PFSK-1 (cell line): Measurements from ENCODE around the gene DUS2.

ENCODE experiments used
- FOXP2 ChIP-seq: optimal IDR thresholded peaks from 2 replicates; pipeline ENCODE3; 2011; ENCODE audit warnings: borderline replicate concordance, control low read depth, inconsistent platforms; ENCODE audit not compliant: insufficient read depth; ENCODE audit errors: extremely low read length, extremely low read depth
- POLR2AphosphoS5 ChIP-seq: IDR thresholded peaks from 2 replicates; pipeline ENCODE4 v1.6.1; 2012; ENCODE audit warnings: low read depth, mild to moderate bottlenecking, control low read depth, low read length, moderate library complexity
- SIN3A ChIP-seq: IDR thresholded peaks from 2 replicates; pipeline ENCODE4 v1.6.1; 2012; ENCODE audit warnings: mild to moderate bottlenecking, low read length, moderate library complexity, borderline replicate concordance; ENCODE audit not compliant: insufficient read depth
- TAF1 ChIP-seq: IDR thresholded peaks from 2 replicates; pipeline ENCODE4 v1.6.1; 2012; ENCODE audit warnings: low read length, control low read depth, borderline replicate concordance; ENCODE audit not compliant: insufficient read depth
- TF ChIP-seq, protein P1 (sequence below), 2 experiments: IDR thresholded peaks; 2 replicates each; pipeline versions ENCODE4 v1.6.1 to v1.8.0; 2011 to 2012; ENCODE audit warnings: low read depth in 2 of 2, low read length in 2 of 2, control low read depth in 1 of 2, inconsistent platforms in 1 of 2, mild to moderate bottlenecking in 1 of 2, moderate library complexity in 1 of 2; ENCODE audit not compliant: insufficient read depth in 1 of 2

The DUS2 gene

DNA sequence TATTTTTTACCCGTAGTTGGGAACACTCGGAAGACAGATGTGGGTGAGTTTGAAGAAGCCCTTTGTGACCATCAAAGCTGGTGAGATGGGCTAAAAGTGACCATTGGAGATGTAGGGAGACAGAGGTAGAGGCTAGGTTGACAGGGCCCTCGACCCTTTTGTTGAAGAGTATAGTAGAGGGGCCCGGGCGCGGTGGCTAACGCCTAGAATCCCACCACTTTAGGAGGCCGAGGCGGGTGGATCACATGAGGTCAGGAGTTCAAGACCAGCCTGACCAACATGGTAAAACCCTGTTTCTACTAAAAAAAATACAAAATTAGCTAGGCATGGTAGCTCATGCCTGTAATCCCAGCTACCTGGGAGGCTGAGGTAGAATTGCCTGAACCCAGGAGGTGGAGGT, 45.8 kb downstream of the DUS2 start:
- TF ChIP-seq FOXP2: no peak
- TF ChIP-seq TAF1: no peak
- TF ChIP-seq SIN3A: no peak
- no peak for TF ChIP-seq POLR2AphosphoS5
- TF ChIP-seq, protein P1, sequence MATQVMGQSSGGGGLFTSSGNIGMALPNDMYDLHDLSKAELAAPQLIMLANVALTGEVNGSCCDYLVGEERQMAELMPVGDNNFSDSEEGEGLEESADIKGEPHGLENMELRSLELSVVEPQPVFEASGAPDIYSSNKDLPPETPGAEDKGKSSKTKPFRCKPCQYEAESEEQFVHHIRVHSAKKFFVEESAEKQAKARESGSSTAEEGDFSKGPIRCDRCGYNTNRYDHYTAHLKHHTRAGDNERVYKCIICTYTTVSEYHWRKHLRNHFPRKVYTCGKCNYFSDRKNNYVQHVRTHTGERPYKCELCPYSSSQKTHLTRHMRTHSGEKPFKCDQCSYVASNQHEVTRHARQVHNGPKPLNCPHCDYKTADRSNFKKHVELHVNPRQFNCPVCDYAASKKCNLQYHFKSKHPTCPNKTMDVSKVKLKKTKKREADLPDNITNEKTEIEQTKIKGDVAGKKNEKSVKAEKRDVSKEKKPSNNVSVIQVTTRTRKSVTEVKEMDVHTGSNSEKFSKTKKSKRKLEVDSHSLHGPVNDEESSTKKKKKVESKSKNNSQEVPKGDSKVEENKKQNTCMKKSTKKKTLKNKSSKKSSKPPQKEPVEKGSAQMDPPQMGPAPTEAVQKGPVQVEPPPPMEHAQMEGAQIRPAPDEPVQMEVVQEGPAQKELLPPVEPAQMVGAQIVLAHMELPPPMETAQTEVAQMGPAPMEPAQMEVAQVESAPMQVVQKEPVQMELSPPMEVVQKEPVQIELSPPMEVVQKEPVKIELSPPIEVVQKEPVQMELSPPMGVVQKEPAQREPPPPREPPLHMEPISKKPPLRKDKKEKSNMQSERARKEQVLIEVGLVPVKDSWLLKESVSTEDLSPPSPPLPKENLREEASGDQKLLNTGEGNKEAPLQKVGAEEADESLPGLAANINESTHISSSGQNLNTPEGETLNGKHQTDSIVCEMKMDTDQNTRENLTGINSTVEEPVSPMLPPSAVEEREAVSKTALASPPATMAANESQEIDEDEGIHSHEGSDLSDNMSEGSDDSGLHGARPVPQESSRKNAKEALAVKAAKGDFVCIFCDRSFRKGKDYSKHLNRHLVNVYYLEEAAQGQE (IDR thresholded peaks at IDR 0.05; ENCODE audit: insufficient read depth in 1 of 2, low read depth in 2 of 2, low read length in 2 of 2): no peak

DNA sequence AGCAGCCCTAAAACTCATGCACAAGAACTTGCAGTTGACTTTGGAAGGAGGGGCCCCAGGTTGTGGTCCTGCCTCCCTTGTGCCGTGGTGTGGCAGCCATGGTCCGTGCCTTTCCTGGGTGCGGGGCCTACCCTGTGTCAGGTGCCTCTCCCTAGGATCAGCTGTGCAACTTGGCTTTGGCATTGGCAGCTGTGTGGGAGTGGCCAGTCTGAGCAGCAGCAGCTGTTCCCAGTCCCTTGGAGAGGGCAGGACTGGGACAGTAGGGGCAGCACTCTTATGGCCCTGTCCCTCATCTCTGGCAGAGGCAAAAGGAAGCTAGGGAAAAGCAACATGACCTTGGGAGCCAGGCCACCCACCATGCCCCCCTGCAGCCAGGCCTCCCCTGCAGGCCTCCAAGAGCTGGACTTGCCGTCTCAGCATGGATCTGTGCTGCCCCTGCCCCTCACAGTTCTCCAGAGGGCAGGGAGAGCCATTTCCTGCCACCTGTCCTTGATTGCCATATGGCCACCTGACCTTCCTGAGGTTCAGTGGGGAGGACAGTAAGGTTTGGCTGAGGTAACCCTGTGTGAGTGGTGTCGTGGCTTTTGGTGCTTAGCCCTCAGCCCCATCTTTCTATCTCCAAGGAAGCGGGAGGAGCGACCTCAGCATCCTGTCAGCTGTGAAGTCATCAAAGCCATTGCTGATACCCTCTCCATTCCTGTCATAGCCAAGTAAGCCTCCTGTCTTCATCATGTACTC, 46.6 kb downstream of the DUS2 start:
- no peak for TF ChIP-seq POLR2AphosphoS5
- no peak for TF ChIP-seq FOXP2
- no peak for TF ChIP-seq TAF1
- no peak for TF ChIP-seq SIN3A
- TF ChIP-seq, protein P1 (IDR thresholded peaks at IDR 0.05; ENCODE audit: insufficient read depth in 1 of 2, low read depth in 2 of 2, low read length in 2 of 2): no peak

DNA sequence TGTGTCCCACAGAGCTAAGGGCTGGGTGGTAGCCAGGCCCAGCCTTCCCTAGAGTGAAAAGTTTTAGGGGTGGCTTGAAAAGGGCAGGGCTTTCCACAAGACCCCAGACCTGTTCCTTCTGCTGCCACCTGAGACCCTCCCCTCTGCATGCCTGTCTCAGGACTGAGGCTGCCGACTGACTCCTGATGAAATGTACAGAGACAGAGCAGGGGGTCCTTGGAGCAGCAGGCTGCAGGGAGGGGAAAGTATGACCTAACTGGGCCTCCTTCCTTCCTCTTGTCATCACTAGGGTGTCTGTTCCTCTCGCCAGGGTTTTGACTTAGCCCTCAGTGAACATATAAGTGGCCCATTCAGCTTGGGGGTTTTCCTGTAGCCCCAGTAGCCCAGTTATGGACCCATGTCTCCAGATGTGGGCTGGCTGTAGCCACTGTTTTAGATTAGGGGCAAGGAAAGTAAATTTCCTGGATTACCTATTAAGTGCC, 47.2 kb downstream of the DUS2 start:
- TF ChIP-seq, protein P1 (IDR thresholded peaks at IDR 0.05; ENCODE audit: insufficient read depth in 1 of 2, low read depth in 2 of 2, low read length in 2 of 2): no peak
- TF ChIP-seq SIN3A: no peak
- no peak for TF ChIP-seq POLR2AphosphoS5
- no peak for TF ChIP-seq FOXP2
- no peak for TF ChIP-seq TAF1

DNA sequence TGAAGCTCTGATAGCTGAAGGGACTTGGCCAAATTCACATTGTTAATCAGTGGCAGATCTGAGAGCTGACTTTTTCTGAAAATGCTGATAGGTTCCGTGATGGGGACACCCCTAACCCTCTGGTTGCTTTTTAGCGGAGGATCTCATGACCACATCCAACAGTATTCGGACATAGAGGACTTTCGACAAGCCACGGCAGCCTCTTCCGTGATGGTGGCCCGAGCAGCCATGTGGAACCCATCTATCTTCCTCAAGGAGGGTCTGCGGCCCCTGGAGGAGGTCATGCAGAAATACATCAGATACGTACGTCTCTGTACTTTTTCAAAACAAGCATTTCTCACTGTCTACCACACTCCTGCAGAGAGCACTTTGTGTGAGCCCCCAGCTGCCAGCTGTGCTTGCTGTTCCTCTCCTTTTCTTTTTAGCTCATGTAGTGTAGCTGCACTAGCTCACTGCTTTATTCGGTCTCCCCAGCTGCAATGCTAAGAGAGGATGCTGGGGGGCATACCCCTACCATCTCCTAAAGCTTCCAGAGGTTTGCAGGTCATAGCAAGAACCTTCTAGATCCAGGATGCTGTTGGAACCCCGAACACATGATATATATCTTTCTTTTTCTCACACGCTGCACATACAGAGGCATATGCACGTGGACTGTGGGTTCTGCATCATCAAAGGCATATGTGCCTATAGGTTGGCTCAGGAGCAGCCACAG, 47.9 kb downstream of the DUS2 start:
- TF ChIP-seq SIN3A: no peak
- TF ChIP-seq FOXP2: no peak
- no peak for TF ChIP-seq TAF1
- TF ChIP-seq, protein P1 (IDR thresholded peaks at IDR 0.05; ENCODE audit: insufficient read depth in 1 of 2, low read depth in 2 of 2, low read length in 2 of 2): no peak
- no peak for TF ChIP-seq POLR2AphosphoS5
